HG02798 (cell line): Measurements from ENCODE around the gene RYR2.
A peak's percentile ranks its signal among the peaks of the same experiment; 100 is the strongest.

Experiments
- ATAC-seq: cut with Tn5 transposase; IDR thresholded peaks from one replicate; pipeline ENCODE4 v1.9.1; 2021; ENCODE audit warnings: mild to moderate bottlenecking; ENCODE audit not compliant: unreplicated experiment, poor library complexity

Gene RYR2

GRCh38 chr1:237478842-237479241 lies 436.9 kb downstream of the RYR2 start:
- no peak for ATAC-seq

- no peak for ATAC-seq
Measured at GRCh38 chr1:237482777-237483176, 440.8 kb downstream of the RYR2 start.

GRCh38 chr1:237492359-237492758 lies 450.4 kb downstream of the RYR2 start:
- no peak for ATAC-seq

- no peak for ATAC-seq
Measured at GRCh38 chr1:237500566-237500965, 458.6 kb downstream of the RYR2 start.

- ATAC-seq, result no peak
Measured at GRCh38 chr1:237503292-237503691, 461.3 kb downstream of the RYR2 start.

GRCh38 chr1:237507005-237507404 lies 465.0 kb downstream of the RYR2 start:
- peak; percentile 88 for ATAC-seq

GRCh38 chr1:237509748-237510147 lies 467.8 kb downstream of the RYR2 start:
- ATAC-seq, result no peak

- ATAC-seq, result no peak
Measured at GRCh38 chr1:237525102-237525501, 483.1 kb downstream of the RYR2 start.

- no peak for ATAC-seq
Measured at GRCh38 chr1:237527761-237528160, 485.8 kb downstream of the RYR2 start.

- no peak for ATAC-seq
Measured at GRCh38 chr1:237528545-237528944, 486.6 kb downstream of the RYR2 start.

- ATAC-seq, result no peak
Measured at GRCh38 chr1:237539055-237539454, 497.1 kb downstream of the RYR2 start.

GRCh38 chr1:237542525-237543418 lies 500.8 kb downstream of the RYR2 start:
- ATAC-seq, result no peak

- ATAC-seq, result no peak
Measured at GRCh38 chr1:237553078-237553477, 511.1 kb downstream of the RYR2 start.

- ATAC-seq, result no peak
Measured at GRCh38 chr1:237556911-237557310, 514.9 kb downstream of the RYR2 start.

- peak; percentile 83 for ATAC-seq
Measured at GRCh38 chr1:237562242-237562823, 520.3 kb downstream of the RYR2 start.

- no peak for ATAC-seq
Measured at GRCh38 chr1:237565236-237565635, 523.3 kb downstream of the RYR2 start.

GRCh38 chr1:237566581-237566980 lies 524.6 kb downstream of the RYR2 start:
- no peak for ATAC-seq

GRCh38 chr1:237568955-237569354 lies 527.0 kb downstream of the RYR2 start:
- no peak for ATAC-seq

GRCh38 chr1:237570530-237570929 lies 528.5 kb downstream of the RYR2 start:
- peak; percentile 53 for ATAC-seq

GRCh38 chr1:237574536-237574935 lies 532.6 kb downstream of the RYR2 start:
- ATAC-seq, result no peak

GRCh38 chr1:237578540-237578939 lies 536.6 kb downstream of the RYR2 start:
- ATAC-seq, result no peak

GRCh38 chr1:237580726-237581125 lies 538.7 kb downstream of the RYR2 start:
- ATAC-seq, result no peak
